Neural progenitor cell (in vitro differentiated cells): ENCODE data around the gene CTSD. TPM values are rescaled to one million over a fixed set of nuclear protein-coding genes. Genes with fewer than 3 reads are reported as not detected.

ENCODE experiments used
- DNase-seq: peaks from one replicate; pipeline ENCODE4 v3.0.0-alpha.2; 2016; ENCODE audit warnings: low spot score
- H2AFZ ChIP-seq: fragments of 200-600 bp; sonication (generic); replicated peaks from 2 replicates; pipeline ENCODE4 v1.6.1; 2016; ENCODE audit warnings: antibody characterized with exemption
- H3F3A ChIP-seq: fragments of 200-600 bp; sonication (generic); 2 replicates; pipeline ENCODE4 v1.6.1; 2016; ENCODE audit warnings: antibody characterized with exemption, low read depth
- H3K27ac ChIP-seq: fragments of 200-600 bp; sonication (generic); 2 replicates; pipeline ENCODE4 v1.5.1; 2016; ENCODE audit warnings: mild to moderate bottlenecking
- H3K27me3 ChIP-seq: fragments of 200-600 bp; sonication (generic); 2 replicates; pipeline ENCODE4 v1.6.1; 2016; ENCODE audit warnings: mild to moderate bottlenecking, moderate library complexity
- H3K36me3 ChIP-seq: fragments of 200-600 bp; sonication (generic); 2 replicates; pipeline ENCODE4 v1.5.1; 2016
- H3K4me1 ChIP-seq: fragments of 200-600 bp; sonication (generic); 2 replicates; pipeline ENCODE4 v1.6.1; 2016; ENCODE audit warnings: mixed run types
- H3K4me2 ChIP-seq: fragments of 200-600 bp; sonication (generic); 2 replicates; pipeline ENCODE4 v1.6.1; 2016
- H3K4me3 ChIP-seq: fragments of 200-600 bp; sonication (generic); 2 replicates; pipeline ENCODE4 v1.5.1; 2016
- H3K79me2 ChIP-seq: fragments of 200-600 bp; sonication (generic); 2 replicates; pipeline ENCODE4 v1.6.1; 2016; ENCODE audit warnings: low read depth
- H3K9ac ChIP-seq: fragments of 200-600 bp; sonication (generic); 2 replicates; pipeline ENCODE4 v1.6.1; 2016
- H3K9me3 ChIP-seq: fragments of 200-600 bp; sonication (generic); 2 replicates; pipeline ENCODE4 v1.5.1; 2016; ENCODE audit warnings: low read depth
- H4K20me1 ChIP-seq: fragments of 200-600 bp; sonication (generic); 2 replicates; pipeline ENCODE4 v1.6.1; 2016; ENCODE audit warnings: low read depth
- H3K27ac Mint-ChIP-seq: 3 replicates; pipeline ENCODE4 v1.8.0; 2021; ENCODE audit warnings: mixed read lengths
- H3K27me3 Mint-ChIP-seq: 2 replicates; pipeline ENCODE4 v1.8.0; 2022; ENCODE audit warnings: low read depth, mild to moderate bottlenecking, inconsistent platforms, moderate library complexity, mixed read lengths; ENCODE audit not compliant: insufficient read depth
- H3K36me3 Mint-ChIP-seq: 3 replicates; pipeline ENCODE4 v1.8.0; 2021; ENCODE audit warnings: mixed read lengths
- H3K4me1 Mint-ChIP-seq: 3 replicates; pipeline ENCODE4 v1.8.0; 2021; ENCODE audit warnings: mixed read lengths
- H3K4me3 Mint-ChIP-seq: 3 replicates; pipeline ENCODE4 v1.8.0; 2021; ENCODE audit warnings: mild to moderate bottlenecking, moderate library complexity, mixed read lengths
- H3K9me3 Mint-ChIP-seq: 3 replicates; pipeline ENCODE4 v1.8.0; 2020; ENCODE audit warnings: mixed read lengths
- EZH2 ChIP-seq: fragments of 200-600 bp; sonication (generic); IDR thresholded peaks from 2 replicates; pipeline ENCODE4 v1.6.1; 2017; ENCODE audit warnings: antibody characterized with exemption, mild to moderate bottlenecking, moderate library complexity
- EZH2phosphoT487 ChIP-seq: fragments of 200-600 bp; sonication (generic); IDR thresholded peaks from 2 replicates; pipeline ENCODE4 v1.6.1; 2017; ENCODE audit warnings: antibody characterized with exemption
- total RNA-seq: library from RNA; depleted of rRNA; stranded (reverse); fragments of >200 nt; gene quantifications from 2 replicates; pipeline ENCODE4 v1.2.3, GENCODE V29; 2015; ENCODE audit warnings: low replicate concordance
- TF ChIP-seq, protein P1 (sequence below): fragments of 200-600 bp; sonication (generic); IDR thresholded peaks from 2 replicates; pipeline ENCODE4 v1.5.1; 2017; ENCODE audit warnings: antibody characterized with exemption, mild to moderate bottlenecking

The CTSD gene
- total RNA-seq, 1 donor from 2014 or later = 38.2 TPM

DNA sequence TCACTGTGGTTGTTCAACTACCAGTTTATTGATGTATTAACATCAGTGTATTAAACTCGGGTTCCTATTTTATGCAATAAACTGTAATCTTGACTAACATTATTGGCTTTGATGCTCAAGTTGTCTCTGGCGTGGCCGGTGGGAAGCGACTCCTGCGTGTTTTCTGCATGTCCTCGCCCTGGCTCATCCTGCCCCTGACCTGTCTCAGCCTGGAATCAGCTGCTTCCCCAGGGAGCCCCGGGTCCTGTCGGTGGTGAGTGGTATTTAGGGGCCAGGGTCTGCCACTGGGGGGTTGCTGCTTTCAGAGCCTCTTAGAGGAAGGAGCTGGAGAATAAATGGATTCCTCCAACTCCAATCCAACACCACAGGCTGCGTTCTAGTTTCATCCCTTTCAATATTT, 35.9 kb downstream of the CTSD start:
- no peak for DNase-seq
- Mint-ChIP-seq H3K27me3 (peaks cover 19% of the 10 kb centered on the region), H3K4me1 (peaks cover 13% of the 10 kb centered on the region), H3K27ac (no peak overlapping the region), H3K4me3 (no peak overlapping the region), H3K9me3 (no peaks in the 10 kb centered on the region), H3K36me3 (no peaks in the 10 kb centered on the region)
- Histone ChIP-seq H3K4me1 (peaks cover 3% of the 10 kb centered on the region), H3K36me3 (no peaks in the 10 kb centered on the region), H3K27ac (no peak overlapping the region), H2AFZ (no peak overlapping the region), H3K9ac (no peak overlapping the region), H3K79me2 (no peaks in the 10 kb centered on the region), H3K9me3 (no peaks in the 10 kb centered on the region), H3K27me3 (peaks cover 50% of the 10 kb centered on the region), H3F3A (peaks cover 11% of the 10 kb centered on the region), H3K4me3 (no peak overlapping the region), H4K20me1 (no peaks in the 10 kb centered on the region), H3K4me2 (no peak overlapping the region)
- TF ChIP-seq EZH2 = no peak

DNA sequence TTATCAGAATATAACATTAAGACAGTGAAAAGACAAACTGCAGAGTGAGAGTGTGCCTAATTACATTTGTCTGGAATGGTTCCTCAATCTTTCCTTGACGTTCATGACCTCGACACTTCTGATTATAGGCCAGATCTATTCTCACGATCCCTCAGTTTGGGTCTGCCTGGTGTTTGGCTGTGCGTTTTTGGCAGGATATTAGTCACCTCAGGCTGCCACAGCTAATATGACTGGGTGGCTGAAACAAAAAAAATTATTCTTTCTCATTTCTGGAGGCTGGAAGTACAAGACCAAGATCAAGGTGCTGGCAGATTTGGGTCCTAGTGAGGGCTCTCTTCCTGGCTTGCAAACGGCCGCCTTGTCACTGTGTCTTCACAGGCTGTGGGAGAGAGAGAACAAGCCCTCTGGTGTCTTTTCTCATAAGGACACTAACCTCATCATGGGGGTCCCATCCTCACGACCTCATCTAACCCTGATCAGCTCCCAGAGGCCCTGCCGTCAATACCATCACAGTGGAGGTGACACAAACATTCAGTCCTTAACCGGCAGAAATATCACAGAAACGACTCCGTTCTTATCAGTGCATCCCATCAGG, 36.5 kb downstream of the CTSD start:
- H3K27me3 Mint-ChIP-seq = peaks cover 19% of the 10 kb centered on the region
- H4K20me1 ChIP-seq = no peaks in the 10 kb centered on the region

DNA sequence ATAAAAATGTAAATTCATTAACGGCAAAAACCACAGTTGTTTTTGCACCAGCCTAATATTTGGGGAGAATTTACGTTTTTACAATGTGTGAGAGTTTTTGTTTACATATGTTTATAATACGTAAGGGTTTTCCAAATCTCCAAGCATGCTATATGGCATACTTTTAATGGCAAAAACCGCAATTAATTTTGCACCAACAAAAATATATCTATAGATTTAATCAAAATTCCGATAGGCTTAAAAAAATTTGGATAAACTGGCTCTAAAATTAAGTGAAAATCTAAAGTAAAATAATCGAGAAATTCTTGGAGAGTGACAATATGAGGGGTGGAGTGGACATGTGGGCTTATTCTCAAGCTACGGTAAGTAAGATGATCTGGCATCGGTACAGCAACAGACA, 43.9 kb downstream of the CTSD start:
- Histone ChIP-seq H3K79me2 (no peaks in the 10 kb centered on the region), H3F3A (no peaks in the 10 kb centered on the region), H3K27ac (no peak overlapping the region), H3K9me3 (no peaks in the 10 kb centered on the region), H3K4me2 (no peak overlapping the region), H3K9ac (no peak overlapping the region), H4K20me1 (no peaks in the 10 kb centered on the region), H3K4me1 (no peaks in the 10 kb centered on the region), H2AFZ (no peak overlapping the region), H3K27me3 (peaks cover 12% of the 10 kb centered on the region), H3K36me3 (no peaks in the 10 kb centered on the region), H3K4me3 (no peak overlapping the region)
- no peak for TF ChIP-seq EZH2
- no peak for TF ChIP-seq EZH2phosphoT487
- TF ChIP-seq, protein P1, sequence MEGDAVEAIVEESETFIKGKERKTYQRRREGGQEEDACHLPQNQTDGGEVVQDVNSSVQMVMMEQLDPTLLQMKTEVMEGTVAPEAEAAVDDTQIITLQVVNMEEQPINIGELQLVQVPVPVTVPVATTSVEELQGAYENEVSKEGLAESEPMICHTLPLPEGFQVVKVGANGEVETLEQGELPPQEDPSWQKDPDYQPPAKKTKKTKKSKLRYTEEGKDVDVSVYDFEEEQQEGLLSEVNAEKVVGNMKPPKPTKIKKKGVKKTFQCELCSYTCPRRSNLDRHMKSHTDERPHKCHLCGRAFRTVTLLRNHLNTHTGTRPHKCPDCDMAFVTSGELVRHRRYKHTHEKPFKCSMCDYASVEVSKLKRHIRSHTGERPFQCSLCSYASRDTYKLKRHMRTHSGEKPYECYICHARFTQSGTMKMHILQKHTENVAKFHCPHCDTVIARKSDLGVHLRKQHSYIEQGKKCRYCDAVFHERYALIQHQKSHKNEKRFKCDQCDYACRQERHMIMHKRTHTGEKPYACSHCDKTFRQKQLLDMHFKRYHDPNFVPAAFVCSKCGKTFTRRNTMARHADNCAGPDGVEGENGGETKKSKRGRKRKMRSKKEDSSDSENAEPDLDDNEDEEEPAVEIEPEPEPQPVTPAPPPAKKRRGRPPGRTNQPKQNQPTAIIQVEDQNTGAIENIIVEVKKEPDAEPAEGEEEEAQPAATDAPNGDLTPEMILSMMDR = no peak
- H3K4me1 Mint-ChIP-seq = no peaks in the 10 kb centered on the region
- no peaks in the 10 kb centered on the region for H3K36me3 Mint-ChIP-seq
- no peak overlapping the region for H3K27ac Mint-ChIP-seq
- no peaks in the 10 kb centered on the region for H3K9me3 Mint-ChIP-seq
- peaks cover 5% of the 10 kb centered on the region for H3K27me3 Mint-ChIP-seq
- DNase-seq = no peak
- H3K4me3 Mint-ChIP-seq = no peak overlapping the region

More for the DNA sequence above, 36.5 kb downstream of the CTSD start:
- no peaks in the 10 kb centered on the region for H3K9me3 Mint-ChIP-seq
- no peaks in the 10 kb centered on the region for H3K79me2 ChIP-seq
- no peak overlapping the region for H3K27ac ChIP-seq
- H3K27ac Mint-ChIP-seq = no peak overlapping the region
- no peaks in the 10 kb centered on the region for H3K36me3 Mint-ChIP-seq
- H2AFZ ChIP-seq = no peak overlapping the region
- H3K4me1 Mint-ChIP-seq = peaks cover 11% of the 10 kb centered on the region
- peaks cover 11% of the 10 kb centered on the region for H3F3A ChIP-seq
- H3K4me2 ChIP-seq = no peak overlapping the region
- H3K27me3 ChIP-seq = peaks cover 50% of the 10 kb centered on the region
- H3K4me1 ChIP-seq = peaks cover 2% of the 10 kb centered on the region
- H3K4me3 Mint-ChIP-seq = no peak overlapping the region
- DNase-seq = no peak
- no peak overlapping the region for H3K9ac ChIP-seq
- no peaks in the 10 kb centered on the region for H3K9me3 ChIP-seq
- TF ChIP-seq EZH2 = no peak
- H3K4me3 ChIP-seq = no peak overlapping the region
- H3K36me3 ChIP-seq = no peaks in the 10 kb centered on the region

DNA sequence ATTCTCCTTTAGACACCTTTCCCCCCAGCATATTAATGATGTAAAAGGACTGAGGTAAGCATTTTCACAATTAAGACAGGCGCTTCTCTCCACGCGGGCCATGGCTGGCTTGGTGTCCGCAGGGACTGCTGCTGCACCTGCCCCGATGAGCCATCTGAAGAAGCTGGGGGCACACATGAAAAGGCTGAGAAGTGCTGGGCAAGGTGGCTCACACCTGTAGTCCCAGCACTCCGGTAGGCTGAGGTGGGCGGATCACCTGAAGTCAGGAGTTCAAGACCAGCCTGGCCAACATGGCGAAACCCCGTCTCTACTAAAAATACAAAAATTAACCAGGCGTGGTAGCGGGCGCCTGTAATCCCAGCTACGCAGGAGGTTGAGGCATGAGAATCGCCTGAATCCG, 45.4 kb downstream of the CTSD start:
- H3K4me3 ChIP-seq = no peak overlapping the region
- DNase-seq = no peak
- no peak overlapping the region for H3K4me2 ChIP-seq
- Mint-ChIP-seq H3K27me3 (peaks cover 5% of the 10 kb centered on the region), H3K36me3 (no peaks in the 10 kb centered on the region), H3K27ac (no peak overlapping the region), H3K4me3 (no peak overlapping the region), H3K9me3 (no peaks in the 10 kb centered on the region), H3K4me1 (no peaks in the 10 kb centered on the region)
- H2AFZ ChIP-seq = no peak overlapping the region
- no peaks in the 10 kb centered on the region for H4K20me1 ChIP-seq
- peaks cover 12% of the 10 kb centered on the region for H3K27me3 ChIP-seq
- H3K36me3 ChIP-seq = no peaks in the 10 kb centered on the region
- H3K9ac ChIP-seq = no peak overlapping the region
- H3F3A ChIP-seq = no peaks in the 10 kb centered on the region
- TF ChIP-seq EZH2phosphoT487 (no peak), EZH2 (no peak)
- TF ChIP-seq, protein P1 = no peak
- no peaks in the 10 kb centered on the region for H3K79me2 ChIP-seq
- no peaks in the 10 kb centered on the region for H3K9me3 ChIP-seq
- H3K27ac ChIP-seq = no peak overlapping the region
- no peaks in the 10 kb centered on the region for H3K4me1 ChIP-seq
